ENCODE measurements around the gene ARFGEF3.
"Not testable (repeated sequence)": the region's sequence is repeated elsewhere in the genome, so short reads cannot be mapped to it uniquely, and the experiment has no call there.

ARFGEF3 gene

DNA sequence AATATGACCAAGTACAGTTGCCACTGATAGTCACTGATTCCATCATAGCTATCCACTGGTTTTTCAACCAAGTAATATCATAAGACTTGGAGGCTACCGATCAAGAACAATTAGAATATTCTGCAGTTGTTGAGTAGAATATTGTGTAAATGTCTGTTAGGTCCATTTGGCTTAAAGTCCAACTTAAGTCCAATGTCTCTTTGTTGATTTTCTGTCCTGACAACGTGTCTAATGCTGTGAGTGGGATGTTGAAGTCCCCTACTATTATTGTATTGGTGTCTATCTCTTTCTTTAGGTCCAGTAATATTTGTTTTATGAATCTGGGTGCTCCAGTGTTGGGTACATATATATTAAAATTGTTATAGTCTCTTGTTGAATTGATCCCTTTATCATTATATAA lies 13.9 kb downstream of the ARFGEF3 start:
- DNase-seq: no peak

DNA sequence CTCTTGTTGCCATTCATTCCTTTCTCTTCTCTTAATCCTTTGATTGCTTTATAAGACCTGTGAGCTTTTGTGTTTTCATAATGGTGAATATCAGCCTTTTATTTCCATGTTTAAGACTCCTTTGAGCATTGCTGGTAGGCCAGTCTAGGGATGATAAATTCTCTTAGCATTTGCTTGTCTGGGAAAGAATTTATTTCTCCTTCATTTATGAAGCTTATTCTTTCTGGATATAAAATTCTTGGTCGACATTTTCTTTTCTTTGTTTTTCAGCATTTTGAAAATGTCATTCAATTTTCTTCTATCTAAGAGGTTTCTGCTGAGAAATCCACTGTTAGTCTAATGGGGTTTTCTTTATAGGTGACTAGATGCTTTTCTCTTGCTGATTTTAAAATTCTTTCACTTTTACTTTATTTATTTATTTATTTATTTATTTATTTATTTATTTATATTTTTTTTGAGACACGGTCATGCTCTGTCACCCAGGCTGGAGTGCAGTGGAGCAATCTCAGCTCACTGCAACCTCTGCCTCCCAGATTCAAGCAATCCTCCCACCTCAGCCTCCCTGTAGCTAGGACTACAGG lies 15.0 kb downstream of the ARFGEF3 start:
- DNase-seq: no peak

DNA sequence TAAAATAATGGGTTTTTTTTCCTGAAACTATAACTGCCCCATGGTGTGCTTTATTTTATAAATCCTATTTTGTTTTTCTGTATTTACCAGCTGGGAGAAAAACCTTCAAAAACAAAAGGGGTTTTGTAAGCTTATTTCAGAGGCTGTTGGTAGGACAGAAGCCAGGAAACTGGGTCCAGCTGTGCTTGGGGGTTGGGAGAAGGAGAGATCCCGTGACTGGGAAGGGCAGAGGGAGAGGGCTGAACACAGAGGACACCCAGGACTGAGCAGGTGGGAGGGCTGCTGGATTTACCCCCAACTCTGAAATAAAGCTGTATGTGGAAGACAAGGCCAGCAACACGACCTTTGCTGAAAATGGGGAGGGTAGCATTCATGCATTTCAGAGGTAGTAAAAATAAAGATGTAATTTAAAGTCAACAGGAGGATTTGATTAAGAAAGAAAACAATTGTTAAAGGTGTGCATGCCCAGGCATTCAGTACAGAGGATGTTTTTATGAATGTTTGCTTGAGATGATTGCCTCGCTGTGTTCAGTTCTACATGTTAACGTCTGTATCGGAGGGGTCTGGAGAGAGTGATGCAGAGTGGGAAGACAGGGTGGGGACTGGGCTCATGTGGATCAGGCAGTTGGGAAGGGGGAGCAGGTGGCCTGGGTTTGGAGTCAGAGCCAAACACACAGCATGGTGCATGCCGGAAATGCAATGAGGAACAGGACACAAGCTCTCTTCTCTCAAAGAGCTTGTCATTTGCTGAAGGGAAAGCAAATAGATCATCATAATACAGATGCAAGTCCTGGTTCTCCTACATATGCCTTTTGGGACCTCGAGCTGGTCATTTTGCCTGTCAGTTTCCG lies 21.4 kb downstream of the ARFGEF3 start:
- no peak for DNase-seq

DNA sequence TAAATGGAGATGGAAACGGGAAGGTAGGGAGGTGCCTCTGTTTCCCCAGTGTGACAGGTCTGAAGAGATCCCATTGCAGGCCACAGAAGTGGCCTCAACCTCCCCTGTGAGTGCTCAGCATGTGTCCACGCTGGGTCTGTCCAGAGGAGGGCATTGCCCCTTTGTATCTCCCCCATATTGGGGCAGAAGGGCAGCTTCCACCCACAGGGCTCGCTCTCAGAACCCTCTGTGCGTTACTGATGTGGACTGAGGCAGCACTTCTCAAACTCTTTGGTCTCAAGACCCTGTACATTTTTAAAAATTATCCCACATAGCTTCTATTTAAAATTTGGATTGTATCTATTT lies 22.0 kb downstream of the ARFGEF3 start:
- DNase-seq: no peak

DNA sequence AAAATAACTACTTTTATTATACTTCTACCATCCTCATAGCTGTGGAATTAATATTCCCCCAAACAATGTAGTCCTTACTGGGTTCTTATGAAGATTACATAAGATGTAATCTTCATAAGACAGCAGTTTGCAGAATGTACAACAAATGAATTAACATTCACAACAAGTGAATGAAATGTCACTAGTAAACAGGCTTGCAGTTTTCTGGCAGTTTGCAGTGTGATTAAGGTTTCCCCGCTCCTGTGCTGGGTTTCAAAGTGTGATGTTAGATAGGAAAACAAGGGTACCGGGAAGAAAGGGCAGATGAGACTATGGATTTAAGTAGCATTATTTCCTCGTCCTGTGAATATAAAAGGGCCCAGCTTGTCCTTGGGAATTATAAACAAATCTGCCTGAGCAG lies 22.5 kb downstream of the ARFGEF3 start:
- DNase-seq: no peak

DNA sequence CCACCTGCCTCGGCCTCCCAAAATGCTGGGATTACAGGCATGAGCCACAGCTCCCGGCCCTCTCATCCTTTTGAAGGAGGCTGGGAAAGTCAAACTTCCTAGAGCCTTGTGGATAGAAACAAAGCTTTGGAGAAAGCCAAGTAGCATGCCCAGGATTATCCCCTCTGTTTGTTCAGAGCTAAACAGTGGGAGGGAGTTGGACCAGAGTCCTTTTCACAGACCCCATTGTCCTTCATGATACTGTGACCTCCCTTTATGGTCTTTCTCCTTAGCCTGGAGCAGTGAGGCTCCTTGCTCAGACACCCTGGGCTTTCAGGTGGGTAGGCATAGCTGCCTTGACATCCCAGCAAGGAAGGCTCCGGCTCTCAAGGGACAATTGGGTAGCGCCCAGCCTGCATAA lies 25.4 kb downstream of the ARFGEF3 start:
- DNase-seq: no peak

DNA sequence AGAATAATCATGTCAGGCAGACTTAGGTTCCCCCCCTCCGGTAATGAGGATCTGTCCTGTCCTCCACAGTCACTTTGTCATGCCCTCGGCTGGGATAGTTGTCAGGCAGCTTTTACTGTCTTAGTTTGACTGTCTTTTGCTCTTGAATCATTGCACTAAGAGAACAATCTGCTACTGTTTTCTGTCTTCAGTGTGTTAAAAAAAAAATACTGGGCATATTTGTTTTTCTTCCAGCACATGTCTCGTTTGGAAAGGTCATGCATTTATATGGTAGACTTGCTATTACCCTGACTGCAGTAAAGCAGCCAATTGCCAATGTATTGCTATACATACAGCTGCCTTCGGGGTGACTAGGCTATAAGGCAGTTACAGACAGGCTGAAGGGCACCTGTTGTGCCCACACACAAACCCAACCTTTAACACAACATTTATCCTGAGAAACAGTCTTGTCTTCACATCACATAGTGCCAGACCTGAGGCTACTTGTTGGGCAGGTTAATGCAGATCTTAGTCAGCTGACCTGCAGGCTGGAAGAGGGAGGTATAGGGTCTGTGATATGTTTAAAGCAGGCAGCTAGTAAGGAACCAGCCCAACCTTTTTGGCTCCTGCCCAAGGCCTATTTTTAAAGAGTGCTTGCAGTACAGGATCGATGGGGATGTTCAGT lies 26.7 kb downstream of the ARFGEF3 start:
- no peak for DNase-seq

DNA sequence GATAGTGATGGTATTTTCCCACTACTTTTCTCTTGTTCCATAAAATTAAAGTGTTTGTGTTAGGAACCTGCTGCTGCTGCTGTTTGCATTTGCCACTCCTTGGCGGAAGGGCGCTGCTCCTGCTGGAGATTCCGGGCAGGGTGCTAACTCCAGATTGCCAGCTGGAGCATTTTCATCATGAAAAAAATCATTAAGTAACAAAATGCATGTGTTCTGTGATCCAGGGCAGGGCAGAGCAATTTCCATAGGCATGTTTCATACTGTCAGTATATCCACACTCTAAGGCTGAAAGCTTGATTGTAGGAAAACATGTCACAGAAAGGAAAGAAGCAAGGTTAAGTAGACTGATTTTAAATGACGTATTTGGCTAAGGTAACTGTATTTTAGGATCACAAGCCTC lies 32.5 kb downstream of the ARFGEF3 start:
- no peak for DNase-seq

DNA sequence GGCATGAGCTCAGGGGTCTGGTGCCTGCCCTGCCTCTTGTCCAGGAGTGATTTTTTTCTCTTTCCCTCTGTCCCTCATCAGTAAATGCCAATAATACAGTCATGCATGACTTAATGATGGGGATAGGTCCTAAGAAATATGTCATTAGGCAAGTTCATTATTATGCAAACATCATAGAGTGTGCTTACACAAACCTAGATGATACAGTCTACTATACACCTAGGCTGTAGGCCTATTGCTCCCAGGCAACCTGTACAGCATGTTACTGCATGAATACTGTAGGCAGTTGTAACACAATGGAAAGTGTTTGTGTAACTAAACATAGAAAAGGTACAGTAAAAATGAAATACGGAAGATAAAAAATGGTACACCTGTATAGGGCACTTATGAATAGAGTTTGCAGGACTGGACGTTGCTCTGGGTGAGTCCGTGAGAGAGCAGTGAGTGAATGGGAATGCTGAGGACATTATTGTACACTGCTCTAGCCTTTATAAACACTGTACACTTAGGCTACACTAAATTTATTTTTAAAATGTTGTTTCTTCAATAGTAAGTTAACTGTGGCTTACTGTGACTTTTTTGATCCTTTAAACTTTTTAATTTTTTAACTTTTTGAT lies 34.5 kb downstream of the ARFGEF3 start:
- no peak for DNase-seq

DNA sequence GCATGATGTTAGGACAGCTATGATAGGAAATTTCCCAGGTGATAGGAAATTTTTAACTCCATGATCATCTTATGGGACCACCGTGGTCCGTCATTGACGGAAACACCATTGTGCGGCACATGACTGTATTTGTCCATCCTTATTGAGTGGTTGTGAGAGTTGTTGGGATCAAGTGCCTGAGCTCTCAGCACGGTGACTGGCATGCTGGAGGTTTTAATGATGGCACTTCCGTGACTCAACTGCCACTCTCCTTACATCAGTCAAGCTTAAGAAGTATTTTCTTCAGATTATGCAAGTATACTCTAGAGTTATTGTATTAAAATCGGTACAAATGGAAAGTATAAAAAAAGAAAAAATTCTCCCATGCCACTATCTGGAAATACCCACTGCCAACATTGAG lies 35.8 kb downstream of the ARFGEF3 start:
- DNase-seq: no peak

DNA sequence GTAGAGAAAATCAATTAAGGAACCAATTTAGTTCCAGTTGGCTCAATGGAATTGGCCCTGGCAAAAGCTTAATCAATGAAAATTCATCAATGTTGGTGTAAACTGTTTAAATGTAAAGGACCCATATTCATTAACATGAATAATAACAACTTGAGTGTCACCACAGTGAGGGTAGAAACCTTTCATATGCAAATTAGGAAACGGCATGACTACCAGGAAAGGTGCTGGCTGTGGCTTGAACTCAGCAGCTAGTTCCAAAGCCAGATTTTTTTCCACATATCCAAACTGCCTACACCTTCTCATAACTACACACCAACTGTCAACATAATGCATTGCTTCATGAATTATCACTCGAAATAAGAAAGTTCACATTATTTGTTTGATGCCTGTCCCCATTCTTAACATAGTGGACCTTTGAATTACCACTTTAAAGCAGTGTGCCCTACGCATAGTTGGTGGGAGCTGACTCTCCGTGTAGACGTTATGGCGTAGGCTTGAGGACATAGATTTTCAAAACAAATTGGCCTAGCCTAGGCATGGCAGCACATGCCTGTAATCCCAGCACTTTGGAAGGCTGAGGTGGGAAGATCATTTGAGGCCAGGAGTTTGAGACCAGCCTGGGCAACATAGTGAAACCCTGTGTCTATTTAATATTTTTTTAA lies 36.8 kb downstream of the ARFGEF3 start:
- no peak for DNase-seq

DNA sequence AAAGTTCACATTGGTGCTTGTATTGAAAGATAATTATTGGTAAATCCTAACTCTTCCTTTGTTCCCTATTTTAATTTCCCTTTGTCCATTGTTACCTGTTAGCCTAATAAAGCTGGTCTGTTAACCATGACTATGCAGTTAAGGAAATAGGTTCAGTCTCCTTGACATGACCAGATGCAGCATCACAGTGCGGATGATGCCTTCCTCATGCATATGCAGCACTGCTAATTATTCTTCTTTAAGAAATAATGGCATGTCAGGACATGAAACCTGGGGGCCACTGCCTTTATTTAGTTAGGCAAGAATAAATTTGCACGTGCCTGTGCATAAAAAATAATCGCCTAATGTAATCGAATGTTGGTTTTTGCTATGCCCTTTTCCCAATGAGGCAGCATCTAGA lies 40.1 kb downstream of the ARFGEF3 start:
- no peak for DNase-seq

DNA sequence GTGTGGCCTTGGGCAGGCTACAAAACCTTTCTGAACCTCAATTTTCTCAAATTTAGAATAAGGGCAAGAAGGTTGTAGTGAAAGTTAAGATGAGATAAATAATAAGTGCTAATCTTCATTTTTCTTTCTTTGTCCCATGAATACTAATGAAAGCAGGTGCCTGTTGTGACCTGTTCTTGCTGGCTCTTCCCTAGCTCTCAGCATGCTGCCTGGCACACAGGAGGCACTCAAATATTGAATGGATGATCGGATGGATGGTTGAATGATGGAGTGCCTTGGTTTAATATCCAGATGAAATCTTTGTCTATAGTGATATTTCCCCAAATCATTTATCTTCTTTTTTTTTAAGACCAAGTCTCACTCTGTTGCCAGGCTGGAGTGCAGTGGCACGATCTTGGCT lies 41.6 kb downstream of the ARFGEF3 start:
- DNase-seq: no peak

DNA sequence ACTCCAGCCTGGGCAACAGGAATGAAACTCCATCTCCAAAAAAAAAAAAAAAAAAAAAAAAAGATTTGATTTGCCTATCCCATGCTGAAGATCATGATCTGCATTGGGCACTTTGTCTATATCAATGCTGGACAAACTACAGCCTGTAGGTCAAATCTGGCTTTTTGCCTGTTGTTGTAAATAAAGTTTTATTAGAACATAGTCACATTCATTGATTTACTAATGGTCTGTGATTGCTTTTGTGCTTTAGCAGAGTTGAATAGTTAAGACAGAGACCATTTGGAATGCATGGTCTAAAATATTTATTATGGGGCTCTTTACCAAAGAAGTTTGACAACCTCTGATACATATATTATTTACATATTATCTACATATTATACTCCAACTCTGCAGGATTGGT lies 42.6 kb downstream of the ARFGEF3 start:
- DNase-seq: no peak

DNA sequence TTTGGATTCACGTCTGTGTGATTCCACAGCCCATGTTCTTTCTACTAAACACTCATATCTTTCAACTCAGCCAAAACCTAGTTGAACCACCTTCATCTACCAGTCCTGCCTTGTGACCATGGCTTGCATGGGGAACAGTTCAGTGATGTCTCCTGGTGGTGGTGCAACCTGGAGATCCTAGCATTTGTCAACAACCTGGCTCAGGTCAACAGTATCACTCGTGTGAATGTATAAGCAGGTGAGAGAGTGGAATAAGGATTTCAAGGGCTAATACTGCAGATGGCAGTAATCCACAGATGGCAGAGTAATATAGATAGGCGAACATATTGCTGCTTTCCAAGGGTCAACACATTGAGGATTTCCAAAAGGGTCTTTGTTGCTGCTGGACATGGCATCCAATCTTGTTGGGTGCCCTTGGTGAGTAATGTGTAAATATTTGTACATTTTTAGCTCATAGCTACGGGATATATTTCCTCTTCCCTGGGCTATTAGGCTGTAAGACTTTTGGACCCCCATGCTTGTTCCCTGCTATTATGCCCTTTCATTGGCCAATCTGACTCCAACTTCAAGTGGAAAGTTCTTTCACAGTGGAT lies 43.1 kb downstream of the ARFGEF3 start:
- DNase-seq: peak; percentile 11

DNA sequence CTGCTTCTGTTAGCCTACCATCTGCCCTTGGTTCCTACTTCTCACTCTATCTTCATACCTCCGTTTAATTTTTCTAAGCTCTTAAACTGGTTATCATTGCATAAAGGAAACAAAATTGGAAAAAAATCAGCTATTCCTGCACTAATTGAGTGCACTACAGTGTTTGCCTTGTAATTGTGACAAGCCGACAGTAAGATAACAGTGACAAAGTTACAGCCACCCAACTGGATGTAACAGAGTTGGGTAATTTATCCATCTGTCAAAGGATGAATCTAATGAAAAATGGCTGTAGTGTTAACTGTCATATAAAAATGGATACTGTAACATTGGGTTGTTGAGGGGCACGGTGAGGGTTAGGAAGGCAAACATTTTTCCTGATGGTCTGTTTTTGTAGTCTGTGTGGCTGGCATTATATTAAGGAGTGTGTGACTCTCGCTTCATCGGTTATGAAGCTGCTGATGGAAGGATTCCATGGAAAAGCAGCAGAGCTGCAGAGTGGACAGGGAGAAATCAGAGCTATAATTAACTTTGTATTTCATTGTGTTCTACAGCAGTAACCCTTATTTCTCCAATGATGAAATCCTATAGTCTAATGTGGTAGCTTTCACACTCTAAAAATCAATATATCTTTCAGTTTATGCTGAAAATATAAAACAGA lies 43.8 kb downstream of the ARFGEF3 start:
- DNase-seq: no peak

DNA sequence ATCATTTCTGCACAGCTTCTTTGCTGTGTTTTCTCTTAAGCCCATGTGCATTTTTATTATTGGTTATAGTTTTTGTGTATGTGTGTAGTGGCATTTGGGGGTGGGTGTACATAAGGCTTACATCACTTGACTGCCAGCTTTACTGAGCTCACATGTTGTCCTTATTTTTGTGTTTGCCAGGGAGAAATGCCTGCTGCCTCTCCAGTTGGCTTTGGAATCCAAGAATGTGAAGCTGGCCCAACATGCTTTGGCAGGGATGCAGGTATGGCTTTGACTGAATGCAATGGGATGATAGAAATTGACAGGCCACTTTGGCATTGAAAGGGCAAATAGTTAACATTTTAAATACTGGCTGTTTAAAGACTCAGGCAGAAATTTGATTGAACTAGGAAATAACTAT lies 45.1 kb downstream of the ARFGEF3 start:
- DNase-seq: no peak

DNA sequence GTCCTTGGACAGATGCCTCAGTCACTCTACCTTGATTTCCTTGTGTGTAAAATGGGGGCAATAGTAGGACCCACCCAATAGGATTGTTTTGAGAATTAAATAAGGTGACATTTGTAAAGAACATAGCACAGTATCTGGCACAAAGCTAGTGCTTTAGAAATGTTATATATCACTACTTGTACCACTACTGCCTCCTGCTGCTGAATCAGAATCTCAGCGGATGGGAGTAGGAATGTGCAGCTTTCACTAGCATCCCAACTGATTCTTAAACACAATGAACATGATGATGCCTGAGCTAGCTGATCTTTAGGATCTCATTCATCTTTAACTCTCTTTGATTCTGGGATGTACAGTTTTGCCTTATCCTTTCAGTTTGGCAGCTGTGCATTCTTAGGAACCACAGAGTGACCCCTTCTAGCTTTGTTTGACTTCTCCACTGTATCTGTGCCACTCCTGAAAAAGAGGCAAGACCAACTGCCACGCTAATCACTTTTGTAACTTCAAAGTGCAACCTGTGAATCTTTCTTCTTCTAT lies 49.4 kb downstream of the ARFGEF3 start:
- no peak for DNase-seq

DNA sequence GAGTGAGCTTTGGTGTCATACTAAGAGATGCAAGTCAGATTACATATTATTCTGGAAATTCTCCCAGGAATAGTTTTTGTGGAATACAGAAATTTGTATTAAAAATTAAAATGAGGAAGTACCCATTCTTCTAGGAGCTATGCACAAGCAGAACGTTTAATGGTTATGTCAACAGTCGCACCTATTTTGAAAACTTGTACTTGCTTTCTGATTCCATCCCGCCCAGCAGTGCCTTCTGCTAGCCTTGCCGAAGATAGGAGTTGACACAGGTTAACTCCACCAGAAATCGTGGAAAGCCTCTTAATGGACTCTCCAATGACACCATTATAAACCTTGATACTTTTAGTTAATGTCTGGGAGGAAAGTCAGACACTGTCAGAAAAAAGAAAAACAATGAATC lies 49.9 kb downstream of the ARFGEF3 start:
- no peak for DNase-seq

DNA sequence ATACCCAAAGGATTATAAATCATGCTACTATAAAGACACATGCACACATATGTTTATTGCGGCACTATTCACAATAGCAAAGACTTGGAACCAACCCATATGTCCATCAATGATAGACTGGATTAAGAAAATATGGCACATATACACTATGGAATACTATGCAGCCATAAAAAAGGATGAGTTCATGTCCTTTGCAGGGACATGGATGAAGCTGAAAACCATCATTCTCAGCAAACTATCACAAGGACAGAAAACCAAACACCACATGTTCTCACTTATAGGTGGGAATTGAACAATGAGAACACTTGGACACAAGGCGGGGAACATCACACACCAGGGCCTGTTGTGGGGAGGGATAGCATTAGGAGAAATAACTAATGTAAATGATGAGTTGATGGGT lies 50.8 kb downstream of the ARFGEF3 start:
- not testable (repeated sequence) for DNase-seq

DNA sequence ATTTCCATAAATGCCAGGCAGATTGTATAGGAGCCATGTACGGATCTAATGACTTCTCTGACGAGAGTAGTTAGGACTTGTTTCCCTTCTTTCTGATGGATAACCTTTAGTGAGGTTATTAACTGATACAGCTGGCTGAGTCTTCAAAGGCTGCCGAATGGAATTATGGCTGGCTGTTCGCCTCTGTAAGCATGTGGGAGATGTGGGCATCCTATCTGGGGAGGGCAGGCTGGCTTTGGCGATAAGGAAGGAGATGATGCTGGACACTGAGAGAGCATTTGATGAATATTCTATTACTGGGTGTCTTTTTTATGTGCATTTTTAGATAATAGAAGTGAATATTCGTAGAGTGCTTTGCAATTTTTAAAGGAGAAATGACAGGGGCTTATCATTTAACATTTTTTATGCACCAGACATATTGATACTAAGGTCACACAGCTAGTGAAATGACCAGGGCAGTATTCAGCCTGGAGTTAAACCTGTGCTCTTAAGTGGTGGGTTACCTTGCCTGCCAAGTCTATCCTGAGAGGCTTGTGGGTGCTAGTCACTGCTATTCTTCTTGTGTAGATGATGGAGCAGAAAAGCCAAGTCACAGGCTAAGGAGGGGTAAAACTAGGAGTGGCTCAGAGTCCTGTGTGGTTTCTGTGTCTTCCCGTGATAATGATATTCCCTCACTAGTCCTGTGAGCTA lies 53.5 kb downstream of the ARFGEF3 start:
- DNase-seq: no peak

DNA sequence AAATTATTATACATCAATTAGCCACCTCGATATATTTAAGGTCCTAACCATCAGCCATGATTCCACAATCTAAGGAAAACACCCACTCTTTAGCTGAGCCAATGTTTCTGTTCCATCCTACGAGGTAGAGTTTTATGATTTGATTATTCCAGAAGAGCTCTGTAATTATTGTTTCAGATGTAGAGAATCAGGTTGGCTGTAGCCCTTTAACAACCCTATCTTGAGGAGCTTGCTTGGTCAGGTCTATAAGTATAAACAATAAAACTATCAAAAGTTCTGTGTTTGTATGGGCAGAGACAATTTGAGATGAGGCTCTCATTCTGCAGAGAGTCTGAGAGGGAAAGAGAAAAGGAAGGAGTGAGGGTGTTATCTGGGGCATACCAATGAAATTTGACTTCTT lies 56.7 kb downstream of the ARFGEF3 start, which contains the start of gene PBOV1:
Gene PBOV1 (minus strand): TSS at position 43 of the 400 bp plus-strand sequence. CDS start 96 bp downstream, outside the sequence.
- no peak for DNase-seq
